AG04449 (cell line): ENCODE data around the gene PTPRK.

Experiments
- CTCF ChIA-PET: fragments of 350-600 bp; formaldehyde crosslinking; extraction: SDS; loops from one replicate; lab custom pipeline; 2021; ENCODE audit warnings: antibody characterized with exemption; lab: Yijun Ruan, JAX
- POLR2A ChIA-PET: fragments of 400-600, 350-600 bp; formaldehyde crosslinking; extraction: SDS; loops from one replicate; lab custom pipeline; 2020; ENCODE audit warnings: antibody characterized with exemption, inconsistent platforms; lab: Yijun Ruan, JAX
- DNase-seq: peaks from one replicate; pipeline ENCODE4 v3.0.0-alpha.2; 2010; ENCODE audit warnings: low read depth, low spot score
- H3K4me3 ChIP-seq: 2 replicates; pipeline ENCODE4 v1.5.1; 2011; ENCODE audit warnings: low read depth, mild to moderate bottlenecking, control low read depth, low read length
- CTCF ChIP-seq: IDR thresholded peaks from one replicate; pipeline ENCODE4 v1.5.1; 2011; ENCODE audit warnings: mild to moderate bottlenecking, moderate library complexity, low read length, control low read depth, inconsistent platforms; ENCODE audit not compliant: insufficient read depth; ENCODE audit errors: missing control alignments

The PTPRK gene

GRCh38 chr6:128554302-128554701 lies 33.9 kb upstream of the PTPRK start:
- no peak overlapping the region for H3K4me3 ChIP-seq
- DNase-seq = no peak
- ChIA-PET POLR2A (no interaction called here), CTCF (interaction anchor here (0.7 kb wide), 1 partner anchor 699 kb away, joined by 3 read pairs; no protein-coding TSS in a partner anchor)
- TF ChIP-seq CTCF = no peak

- POLR2A ChIA-PET = no interaction called here
- H3K4me3 ChIP-seq = no peak overlapping the region
- TF ChIP-seq CTCF = no peak
These were observed 20.9 kb upstream of the PTPRK start for GRCh38 chr6:128541261-128541660.

GRCh38 chr6:128538763-128539162 lies 18.4 kb upstream of the PTPRK start:
- POLR2A ChIA-PET = no interaction called here
- CTCF ChIA-PET = interaction anchor here (1.5 kb wide), 1 partner anchor 191 kb away, joined by 4 read pairs; no protein-coding TSS in a partner anchor
- H3K4me3 ChIP-seq = no peak overlapping the region

More at GRCh38 chr6:128541261-128541660, 20.9 kb upstream of the PTPRK start:
- CTCF ChIA-PET = no interaction called here
- DNase-seq = no peak

GRCh38 chr6:128532827-128533226 lies 12.4 kb upstream of the PTPRK start:
- H3K4me3 ChIP-seq = no peak overlapping the region
- TF ChIP-seq CTCF = no peak
- POLR2A ChIA-PET = no interaction called here
- DNase-seq = no peak
- CTCF ChIA-PET = no interaction called here

More at GRCh38 chr6:128538763-128539162, 18.4 kb upstream of the PTPRK start:
- TF ChIP-seq CTCF = no peak
- DNase-seq = no peak

- TF ChIP-seq CTCF = no peak
- CTCF ChIA-PET = no interaction called here
- DNase-seq = no peak
- POLR2A ChIA-PET = no interaction called here
- H3K4me3 ChIP-seq = no peak overlapping the region
These were observed 11.7 kb upstream of the PTPRK start for GRCh38 chr6:128532136-128532535.

- ChIA-PET POLR2A (no interaction called here), CTCF (no interaction called here)
- H3K4me3 ChIP-seq = no peak overlapping the region
- no peak for DNase-seq
- TF ChIP-seq CTCF = no peak
These were observed 11.3 kb upstream of the PTPRK start for GRCh38 chr6:128531696-128532095.
